Suprapubic skin (tissue), 3 donors: ENCODE measurements around the gene PPP2R5C.

Experiments used
- POLR2A ChIP-seq, 2 donors: fragments of 450-650 bp; IDR thresholded peaks; one replicate each; pipeline ENCODE4 v1.6.1; 2017; ENCODE audit warnings: antibody characterized with exemption in 2 of 2, mild to moderate bottlenecking in 2 of 2, moderate library complexity in 2 of 2
- TF ChIP-seq, protein P1 (sequence below), 2 donors: fragments of 200-600 bp in 1 of 2; fragments of 450-650 bp in 1 of 2; sonication (generic) in 1 of 2; IDR thresholded peaks; one replicate each; pipeline ENCODE4 v1.5.1; 2016 to 2019; ENCODE audit warnings: antibody characterized with exemption in 2 of 2, mild to moderate bottlenecking in 1 of 2, moderate library complexity in 1 of 2

- TF ChIP-seq, protein P1, sequence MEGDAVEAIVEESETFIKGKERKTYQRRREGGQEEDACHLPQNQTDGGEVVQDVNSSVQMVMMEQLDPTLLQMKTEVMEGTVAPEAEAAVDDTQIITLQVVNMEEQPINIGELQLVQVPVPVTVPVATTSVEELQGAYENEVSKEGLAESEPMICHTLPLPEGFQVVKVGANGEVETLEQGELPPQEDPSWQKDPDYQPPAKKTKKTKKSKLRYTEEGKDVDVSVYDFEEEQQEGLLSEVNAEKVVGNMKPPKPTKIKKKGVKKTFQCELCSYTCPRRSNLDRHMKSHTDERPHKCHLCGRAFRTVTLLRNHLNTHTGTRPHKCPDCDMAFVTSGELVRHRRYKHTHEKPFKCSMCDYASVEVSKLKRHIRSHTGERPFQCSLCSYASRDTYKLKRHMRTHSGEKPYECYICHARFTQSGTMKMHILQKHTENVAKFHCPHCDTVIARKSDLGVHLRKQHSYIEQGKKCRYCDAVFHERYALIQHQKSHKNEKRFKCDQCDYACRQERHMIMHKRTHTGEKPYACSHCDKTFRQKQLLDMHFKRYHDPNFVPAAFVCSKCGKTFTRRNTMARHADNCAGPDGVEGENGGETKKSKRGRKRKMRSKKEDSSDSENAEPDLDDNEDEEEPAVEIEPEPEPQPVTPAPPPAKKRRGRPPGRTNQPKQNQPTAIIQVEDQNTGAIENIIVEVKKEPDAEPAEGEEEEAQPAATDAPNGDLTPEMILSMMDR (IDR thresholded peaks at IDR 0.05) = no peak
- TF ChIP-seq POLR2A (IDR thresholded peaks at IDR 0.05) = no peak
These were observed 77.0 kb downstream of the PPP2R5C start for GRCh38 chr14:101838476-101838875.
